Measurements from ENCODE around the gene KRT33A. TPM values are rescaled to one million over a fixed set of nuclear protein-coding genes. Genes with fewer than 3 reads are reported as not detected.

The KRT33A gene
- total RNA-seq, 1 experiment from 2014 or later, result not detected

- no peaks in the 10 kb centered on the region for H3K23me2 ChIP-seq (ENCODE audit: insufficient read length, low read depth, low read length, poor library complexity, severe bottlenecking)
- no peaks in the 10 kb centered on the region for H3K4me1 ChIP-seq (ENCODE audit: insufficient read depth, low read length)
- H4K91ac ChIP-seq (ENCODE audit: insufficient read length, low read depth, low read length), result no peak overlapping the region
- no peaks in the 10 kb centered on the region for H3K79me1 ChIP-seq (ENCODE audit: insufficient read depth, low read depth, low read length, poor library complexity, severe bottlenecking)
- Mint-ChIP-seq H3K27ac (no peak overlapping the region), H3K4me3 (no peak overlapping the region), H3K27me3 (ENCODE audit: low read depth) (no peaks in the 10 kb centered on the region; the same call in 1 of the 2 replicates), H3K4me1 (0 out of 4 replicates have a peak, but pooled peaks cover 0 to 3% of the 10 kb centered on the region in 2 experiments), H3K9me3 (no peaks in the 10 kb centered on the region; a peak in 1 of 5 replicates), H3K36me3 (ENCODE audit: insufficient read depth in 1 of 3, low read depth in 3 of 3) (no peaks in the 10 kb centered on the region)
- H3K79me2 ChIP-seq (ENCODE audit: insufficient read depth, low read length), result no peaks in the 10 kb centered on the region
- H3K9ac ChIP-seq (ENCODE audit: extremely low read depth, insufficient read length, low read length), result no peak overlapping the region
- H2BK5ac ChIP-seq (ENCODE audit: insufficient read length, low read length), result no peak overlapping the region
- no peak overlapping the region for H4K8ac ChIP-seq (replicated peaks; ENCODE audit: insufficient read length, low read depth, low read length)
- no peak overlapping the region for H2BK15ac ChIP-seq (ENCODE audit: low read depth, low read length)
- no peak overlapping the region for H3K23ac ChIP-seq (ENCODE audit: insufficient read length, low read depth, low read length)
- no peak overlapping the region for H4K5ac ChIP-seq (ENCODE audit: insufficient read length, low read depth, low read length)
- H4K20me1 ChIP-seq (ENCODE audit: control insufficient read depth, insufficient read depth, insufficient read length), result no peaks in the 10 kb centered on the region
- H2AFZ ChIP-seq (ENCODE audit: low read length), result no peak overlapping the region
- H3K9me3 ChIP-seq (ENCODE audit: control insufficient read depth, low read depth, low read length), result no peaks in the 10 kb centered on the region
- no peak overlapping the region for H2BK120ac ChIP-seq (ENCODE audit: low read depth, low read length, poor library complexity, severe bottlenecking)
- no peak overlapping the region for H3T11ph ChIP-seq (ENCODE audit: low read length)
- DNase-seq, result no peak
- H3K4ac ChIP-seq (ENCODE audit: low read depth, low read length), result no peak overlapping the region
- H3K14ac ChIP-seq (ENCODE audit: insufficient read depth, low read length), result no peak overlapping the region; the same call in 1 of the 2 replicates
- no peak overlapping the region for H2AK5ac ChIP-seq (ENCODE audit: insufficient read length, low read length)
- H3K4me2 ChIP-seq (ENCODE audit: insufficient read depth, insufficient read length, low read length), result no peak overlapping the region
- H3K27me3 ChIP-seq (ENCODE audit: insufficient read depth, low read length), result no peaks in the 10 kb centered on the region
- TF ChIP-seq, protein P1, sequence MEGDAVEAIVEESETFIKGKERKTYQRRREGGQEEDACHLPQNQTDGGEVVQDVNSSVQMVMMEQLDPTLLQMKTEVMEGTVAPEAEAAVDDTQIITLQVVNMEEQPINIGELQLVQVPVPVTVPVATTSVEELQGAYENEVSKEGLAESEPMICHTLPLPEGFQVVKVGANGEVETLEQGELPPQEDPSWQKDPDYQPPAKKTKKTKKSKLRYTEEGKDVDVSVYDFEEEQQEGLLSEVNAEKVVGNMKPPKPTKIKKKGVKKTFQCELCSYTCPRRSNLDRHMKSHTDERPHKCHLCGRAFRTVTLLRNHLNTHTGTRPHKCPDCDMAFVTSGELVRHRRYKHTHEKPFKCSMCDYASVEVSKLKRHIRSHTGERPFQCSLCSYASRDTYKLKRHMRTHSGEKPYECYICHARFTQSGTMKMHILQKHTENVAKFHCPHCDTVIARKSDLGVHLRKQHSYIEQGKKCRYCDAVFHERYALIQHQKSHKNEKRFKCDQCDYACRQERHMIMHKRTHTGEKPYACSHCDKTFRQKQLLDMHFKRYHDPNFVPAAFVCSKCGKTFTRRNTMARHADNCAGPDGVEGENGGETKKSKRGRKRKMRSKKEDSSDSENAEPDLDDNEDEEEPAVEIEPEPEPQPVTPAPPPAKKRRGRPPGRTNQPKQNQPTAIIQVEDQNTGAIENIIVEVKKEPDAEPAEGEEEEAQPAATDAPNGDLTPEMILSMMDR (conservative IDR thresholded peaks at IDR 0.05), result no peak
- no peak overlapping the region for H3K27ac ChIP-seq (ENCODE audit: insufficient read length, low read depth, low read length)
- no peak overlapping the region for H2BK12ac ChIP-seq (ENCODE audit: insufficient read length, low read depth, low read length)
- WGBS (ENCODE audit: extremely low coverage, insufficient read length, low lambda C conversion rate), result no CpG with 5 or more reads among the region's 10 CpGs
- H2BK20ac ChIP-seq (ENCODE audit: low read depth, low read length, poor library complexity, severe bottlenecking), result no peak overlapping the region
- no peak overlapping the region for H3K56ac ChIP-seq (ENCODE audit: insufficient read length, low read depth, low read length)
- no peak overlapping the region for H3K18ac ChIP-seq (ENCODE audit: insufficient read length, low read depth, low read length)
Observed at GRCh38 chr17:41393826-41394225, 43.2 kb upstream of the KRT33A start.
